Muscle of leg (tissue), 11 donors: Measurements from ENCODE around the gene PTPRK. TPM values are rescaled to one million over a fixed set of nuclear protein-coding genes. Genes with fewer than 3 reads are reported as not detected.

ENCODE experiments used
- DNase-seq: peaks from one replicate; pipeline ENCODE4 v3.0.0; 2013
- H3K27ac ChIP-seq: one replicate; pipeline ENCODE4 v1.5.1; 2013; ENCODE audit warnings: mild to moderate bottlenecking, low read length, control low read depth
- H3K27me3 ChIP-seq: one replicate; pipeline ENCODE4 v1.6.1; 2013; ENCODE audit warnings: low read length; ENCODE audit not compliant: control insufficient read depth, insufficient read depth
- H3K36me3 ChIP-seq: one replicate; pipeline ENCODE4 v1.6.1; 2013; ENCODE audit warnings: low read length; ENCODE audit not compliant: control insufficient read depth, insufficient read depth
- H3K4me1 ChIP-seq: one replicate; pipeline ENCODE4 v1.6.1; 2013; ENCODE audit warnings: low read length; ENCODE audit not compliant: control insufficient read depth, insufficient read depth
- H3K4me3 ChIP-seq: one replicate; pipeline ENCODE4 v1.5.1; 2013; ENCODE audit warnings: low read length, control low read depth
- H3K9me3 ChIP-seq: replicated peaks from 2 replicates; pipeline ENCODE4 v1.6.1; 2013; ENCODE audit warnings: low read depth, low read length; ENCODE audit not compliant: control insufficient read depth
- WGBS: methylation state at CpG from one replicate; pipeline ENCODE4 v1.1.5; 2013; ENCODE audit warnings: missing lambda C conversion rate; ENCODE audit not compliant: insufficient coverage; 5-methylcytosine and 5-hydroxymethylcytosine counted together
- polyA plus RNA-seq, 8 donors: library from polyadenylated mRNA; unstranded; fragments of 120-200 nt; gene quantifications; one replicate each; pipeline versions ENCODE4 v1.2.1 to v1.2.3, GENCODE V29; 2013; ENCODE audit warnings: inconsistent platforms in 1 of 8, low replicate concordance in 1 of 8; ENCODE audit not compliant: insufficient read length in 8 of 8, insufficient read depth in 1 of 8
- total RNA-seq: library from RNA; stranded (reverse); fragments of 120-200 nt; gene quantifications from one replicate; pipeline ENCODE4 v1.2.4, GENCODE V29; 2013

The PTPRK gene
- total and polyA plus RNA-seq, 9 donors: 14.4 to 21.8 (median 18.2) TPM

DNA sequence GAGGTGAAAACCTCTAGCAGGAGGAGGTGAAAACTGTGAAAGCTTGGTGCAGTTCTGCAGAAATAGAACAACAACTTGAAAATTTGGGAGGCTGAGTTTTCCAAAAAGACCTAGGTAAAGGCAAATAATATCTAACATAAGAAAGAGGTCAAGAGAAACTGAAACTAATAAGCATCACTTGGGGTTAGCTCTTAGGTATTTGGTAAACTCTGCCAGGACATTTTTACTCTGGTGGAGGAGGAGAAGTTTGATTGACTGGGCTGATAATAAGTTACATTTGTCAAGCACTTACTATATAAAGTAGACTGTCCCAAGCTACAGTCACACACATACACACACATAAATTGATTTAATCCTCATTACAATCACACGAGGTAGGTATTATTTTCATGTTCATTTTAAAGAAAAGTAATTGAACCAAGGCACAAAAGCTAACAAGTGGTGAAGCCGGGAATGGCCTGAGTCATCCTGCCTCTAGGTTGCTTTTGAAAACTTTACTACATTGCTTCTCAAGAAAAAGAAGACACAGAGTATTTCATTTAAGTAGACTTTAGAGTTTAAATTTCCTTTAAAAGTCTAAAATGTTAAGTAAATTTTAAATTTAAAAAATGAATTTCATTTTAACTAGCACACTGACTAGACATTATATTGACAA is 275.5 kb downstream of the PTPRK start:
- WGBS: no CpG with 5 or more reads among the region's 2 CpGs

DNA sequence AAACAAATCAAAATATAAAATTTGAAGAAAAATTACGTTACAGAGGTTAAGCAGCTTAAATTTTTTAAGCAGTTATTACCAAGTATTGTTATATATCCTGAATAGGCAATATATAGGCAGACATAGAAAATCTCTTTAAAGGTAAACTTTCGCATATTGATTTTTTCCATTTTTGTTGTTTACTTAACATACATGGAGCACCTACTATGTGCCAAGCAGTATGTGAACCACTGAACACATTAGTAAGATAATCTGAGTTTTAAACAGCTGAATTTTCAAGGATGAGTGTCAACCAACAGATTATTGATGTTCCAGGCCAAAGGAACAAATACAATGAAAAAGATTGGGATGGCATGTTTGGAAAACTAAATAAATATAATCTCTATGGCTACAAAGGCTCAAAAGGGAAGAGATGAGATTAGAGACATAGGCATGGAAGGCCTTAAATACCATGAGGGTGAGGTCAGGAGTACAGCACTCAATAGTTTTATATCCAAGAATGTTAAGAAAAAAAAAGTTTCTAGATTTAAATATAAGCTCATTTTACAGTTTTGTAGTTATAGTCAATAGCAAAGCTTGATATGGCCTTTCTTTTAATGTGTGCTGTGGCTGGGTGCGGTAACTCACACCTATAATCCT is 277.5 kb downstream of the PTPRK start:
- no peaks in the 10 kb centered on the region for H3K36me3 ChIP-seq
- no peak for DNase-seq
- no peaks in the 10 kb centered on the region for H3K27me3 ChIP-seq
- H3K9me3 ChIP-seq: no peaks in the 10 kb centered on the region
- H3K27ac ChIP-seq: no peak overlapping the region
- peaks cover 2% of the 10 kb centered on the region for H3K4me1 ChIP-seq
- H3K4me3 ChIP-seq: no peak overlapping the region
- WGBS: no CpG with 5 or more reads among the region's 3 CpGs

More for the DNA sequence above, 275.5 kb downstream of the PTPRK start:
- Histone ChIP-seq H3K4me3 (no peak overlapping the region), H3K9me3 (no peaks in the 10 kb centered on the region), H3K4me1 (peaks cover under 1% of the 10 kb centered on the region), H3K27ac (no peak overlapping the region), H3K27me3 (no peaks in the 10 kb centered on the region), H3K36me3 (no peaks in the 10 kb centered on the region)
- no peak for DNase-seq

DNA sequence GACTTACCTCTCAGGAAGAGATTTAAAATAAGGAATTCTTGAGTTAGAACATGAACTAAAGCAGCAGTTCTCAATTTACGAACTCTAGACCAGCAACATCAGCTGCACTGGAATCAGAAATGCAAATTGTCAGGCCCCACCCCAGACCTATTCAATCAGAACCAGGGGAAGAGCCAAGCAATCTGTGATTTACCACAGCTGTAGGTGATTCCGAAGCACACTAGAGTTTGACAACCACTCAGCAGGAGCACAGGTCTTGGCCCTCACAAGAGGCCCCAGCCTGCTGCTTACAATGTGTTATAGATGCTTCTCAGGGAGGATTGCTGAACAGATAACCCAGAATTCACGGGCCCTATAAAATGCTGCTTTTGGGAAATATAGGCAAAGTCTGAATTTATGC is 279.2 kb downstream of the PTPRK start:
- Histone ChIP-seq H3K9me3 (no peaks in the 10 kb centered on the region), H3K27ac (no peak overlapping the region), H3K27me3 (no peaks in the 10 kb centered on the region), H3K4me1 (peaks cover 2% of the 10 kb centered on the region), H3K36me3 (no peaks in the 10 kb centered on the region), H3K4me3 (no peak overlapping the region)
- no peak for DNase-seq
- WGBS: 80% methylated on average over 1 of the region's 3 CpGs

DNA sequence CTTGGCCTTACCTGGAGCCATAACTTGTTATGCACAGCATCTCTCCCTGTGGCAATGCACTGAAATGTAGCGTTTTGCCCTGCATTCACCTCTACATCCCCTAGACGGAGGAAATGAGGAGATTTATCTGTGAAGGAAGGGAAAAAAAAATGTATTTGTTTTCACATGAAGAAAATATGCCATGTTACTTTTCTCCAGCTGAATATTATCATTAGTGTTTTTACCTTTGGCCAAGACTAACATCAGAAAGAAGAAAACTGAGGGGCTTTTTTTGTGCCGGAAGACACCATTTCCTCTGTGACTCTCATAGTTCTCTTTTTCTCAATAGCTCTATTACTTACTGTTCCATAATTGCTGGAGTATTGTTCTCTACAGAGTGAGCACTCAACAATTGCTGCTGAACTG is 280.4 kb downstream of the PTPRK start:
- no peaks in the 10 kb centered on the region for H3K36me3 ChIP-seq
- no peaks in the 10 kb centered on the region for H3K27me3 ChIP-seq
- no peak overlapping the region for H3K4me3 ChIP-seq
- no CpG with 5 or more reads among the region's 3 CpGs for WGBS
- H3K27ac ChIP-seq: no peak overlapping the region
- peak; percentile 7 for DNase-seq
- H3K9me3 ChIP-seq: no peaks in the 10 kb centered on the region
- H3K4me1 ChIP-seq: peaks cover 2% of the 10 kb centered on the region

DNA sequence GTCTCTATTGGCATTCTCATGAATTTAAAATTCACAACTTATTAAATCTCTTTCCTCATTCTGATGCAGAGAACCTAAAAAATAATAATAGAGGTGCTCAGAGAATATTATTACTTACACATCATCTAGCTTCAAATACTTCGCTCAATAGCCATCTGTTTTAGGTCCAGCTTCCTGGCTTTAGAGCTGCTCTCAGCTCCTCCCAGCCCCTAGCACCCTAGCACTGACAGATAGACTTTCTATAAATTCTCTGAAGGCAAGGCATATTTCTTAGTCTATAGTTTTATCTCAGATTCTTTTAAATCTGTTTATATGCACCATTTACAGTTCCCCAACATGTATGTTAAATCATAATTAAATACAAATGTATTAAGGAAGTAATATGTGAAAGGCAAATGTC is 281.3 kb downstream of the PTPRK start:
- peak; percentile 5 for DNase-seq
- WGBS: 60% methylated on average over 1 of the region's 1 CpG
- H3K9me3 ChIP-seq: no peaks in the 10 kb centered on the region
- no peaks in the 10 kb centered on the region for H3K36me3 ChIP-seq
- peaks cover 2% of the 10 kb centered on the region for H3K4me1 ChIP-seq
- no peak overlapping the region for H3K27ac ChIP-seq
- H3K27me3 ChIP-seq: no peaks in the 10 kb centered on the region
- H3K4me3 ChIP-seq: no peak overlapping the region

DNA sequence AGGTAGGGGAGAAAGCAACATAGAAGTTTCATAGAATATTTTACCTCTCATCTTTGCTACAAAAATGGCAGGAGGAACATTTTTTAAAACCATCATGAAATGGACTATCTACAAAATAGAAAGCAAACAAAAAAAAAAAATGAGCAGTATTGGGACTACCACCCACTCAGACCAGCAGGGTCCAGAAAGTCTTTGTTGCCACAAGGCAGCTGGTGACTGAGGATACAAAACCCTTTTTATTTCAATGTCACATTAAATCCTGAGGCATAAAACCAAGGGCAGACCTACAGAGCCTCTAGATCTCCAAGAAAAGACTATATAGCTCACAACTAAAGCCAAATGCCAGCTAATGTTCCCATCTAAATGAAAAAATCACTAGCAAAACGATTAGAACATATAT is 282.2 kb downstream of the PTPRK start:
- DNase-seq: no peak
- no peaks in the 10 kb centered on the region for H3K9me3 ChIP-seq
- H3K36me3 ChIP-seq: no peaks in the 10 kb centered on the region
- H3K27me3 ChIP-seq: no peaks in the 10 kb centered on the region
- no peak overlapping the region for H3K4me3 ChIP-seq
- no peak overlapping the region for H3K27ac ChIP-seq
- peaks cover 2% of the 10 kb centered on the region for H3K4me1 ChIP-seq
- no CpG with 5 or more reads among the region's 1 CpG for WGBS

DNA sequence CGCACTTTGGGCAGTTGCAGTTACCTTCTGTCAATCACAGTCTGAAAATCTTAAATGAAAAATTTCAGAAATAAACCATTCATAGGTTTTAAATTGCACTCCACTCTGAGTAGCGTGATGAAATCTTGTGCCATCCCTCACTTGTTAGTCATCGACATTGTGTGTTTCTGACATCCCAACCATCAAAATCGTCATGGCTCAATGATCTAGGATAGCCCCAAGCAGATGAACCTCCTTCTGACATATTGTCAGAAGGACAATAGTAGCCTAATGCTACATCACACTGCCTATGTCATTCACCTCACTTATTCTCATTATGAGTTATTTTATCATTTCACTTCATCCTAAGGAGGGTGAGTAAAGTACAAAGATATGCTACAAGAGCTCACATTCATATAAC is 284.8 kb downstream of the PTPRK start:
- DNase-seq: no peak
- no peak overlapping the region for H3K27ac ChIP-seq
- H3K27me3 ChIP-seq: no peaks in the 10 kb centered on the region
- no peak overlapping the region for H3K4me3 ChIP-seq
- H3K9me3 ChIP-seq: no peaks in the 10 kb centered on the region
- 64% methylated on average over 2 of the region's 4 CpGs for WGBS
- H3K4me1 ChIP-seq: peaks cover 2% of the 10 kb centered on the region
- H3K36me3 ChIP-seq: no peaks in the 10 kb centered on the region

DNA sequence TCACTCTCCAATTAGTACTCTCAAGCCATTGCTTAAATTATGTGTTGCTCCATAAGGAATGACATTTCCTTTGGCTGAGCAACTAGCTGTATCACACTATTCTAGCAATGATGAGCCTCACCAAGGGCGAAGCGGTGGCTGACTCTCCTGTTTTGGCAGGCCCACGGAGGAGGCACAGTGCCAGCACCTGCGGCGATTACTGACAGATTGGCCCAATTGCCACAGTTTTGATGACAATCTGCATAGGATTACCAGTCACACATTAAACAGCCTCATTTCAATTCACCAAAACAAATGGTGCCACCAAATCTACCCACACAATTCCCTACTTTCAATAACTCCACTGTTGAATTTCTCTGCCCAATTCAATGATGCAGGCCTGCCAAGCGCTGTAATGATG is 286.9 kb downstream of the PTPRK start:
- no peaks in the 10 kb centered on the region for H3K36me3 ChIP-seq
- no peaks in the 10 kb centered on the region for H3K27me3 ChIP-seq
- no peak for DNase-seq
- no peak overlapping the region for H3K4me3 ChIP-seq
- H3K27ac ChIP-seq: no peak overlapping the region
- WGBS: 90% methylated on average over 4 of the region's 6 CpGs
- H3K9me3 ChIP-seq: no peaks in the 10 kb centered on the region
- no peaks in the 10 kb centered on the region for H3K4me1 ChIP-seq

DNA sequence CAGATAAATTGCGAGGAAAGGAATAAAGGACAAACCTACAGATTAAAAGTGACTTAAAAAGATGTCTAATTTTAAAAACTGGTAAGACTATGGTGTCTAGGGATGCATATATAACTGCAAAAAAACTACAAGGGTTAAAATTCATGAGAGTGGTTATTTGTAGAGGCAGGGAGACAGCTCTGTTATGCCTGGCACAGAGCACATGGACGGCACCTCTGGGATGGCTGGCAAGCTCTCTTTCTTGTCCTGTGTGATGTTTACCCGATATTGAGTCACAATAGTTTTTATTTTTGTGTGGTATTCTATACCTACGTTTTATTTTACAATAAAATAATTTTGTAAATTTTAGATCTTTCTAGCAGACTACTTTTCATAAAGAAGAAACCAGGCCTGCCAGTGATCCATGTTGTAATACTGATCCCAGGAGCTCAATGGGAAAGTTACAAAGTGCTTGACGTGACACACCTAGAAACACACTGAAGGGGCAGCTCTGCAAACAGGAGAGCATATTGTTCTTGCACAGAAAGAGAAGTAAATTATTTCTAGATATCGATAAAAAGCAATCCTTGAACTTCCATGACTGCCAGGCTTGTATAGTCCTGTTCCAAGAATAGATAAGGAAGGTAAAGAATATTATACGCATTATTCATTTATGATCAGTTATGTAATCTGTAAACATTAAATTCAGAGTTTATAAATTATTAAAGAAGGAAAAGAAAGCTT is 290.0 kb downstream of the PTPRK start:
- Histone ChIP-seq H3K4me1 (no peaks in the 10 kb centered on the region), H3K27ac (no peak overlapping the region), H3K27me3 (no peaks in the 10 kb centered on the region), H3K4me3 (no peak overlapping the region), H3K9me3 (no peaks in the 10 kb centered on the region), H3K36me3 (no peaks in the 10 kb centered on the region)
- no peak for DNase-seq
- no CpG with 5 or more reads among the region's 7 CpGs for WGBS

DNA sequence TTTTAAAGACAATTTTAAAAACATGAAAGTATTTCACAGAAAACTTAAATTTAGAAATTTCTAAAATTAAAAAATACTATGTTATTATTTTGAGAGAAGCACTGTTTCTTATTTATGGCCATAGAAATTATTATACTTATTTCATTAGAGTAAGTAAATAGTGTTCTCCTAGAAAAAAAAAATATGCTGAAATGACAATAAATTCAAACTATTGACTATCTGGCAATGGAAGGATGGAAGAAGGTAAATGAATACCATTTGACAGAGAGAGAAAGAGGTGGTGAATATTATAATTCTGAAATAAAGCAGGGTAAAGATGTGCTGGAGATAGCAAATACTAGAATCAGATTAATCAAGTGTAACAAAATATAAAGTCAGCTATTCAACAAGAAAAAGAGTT is 294.8 kb downstream of the PTPRK start:
- Histone ChIP-seq H3K27ac (no peak overlapping the region), H3K27me3 (no peaks in the 10 kb centered on the region), H3K4me3 (no peak overlapping the region), H3K4me1 (no peaks in the 10 kb centered on the region), H3K36me3 (no peaks in the 10 kb centered on the region), H3K9me3 (no peaks in the 10 kb centered on the region)
- DNase-seq: no peak
